Measurements from ENCODE around the gene NOP56.

Gene NOP56, protein sequence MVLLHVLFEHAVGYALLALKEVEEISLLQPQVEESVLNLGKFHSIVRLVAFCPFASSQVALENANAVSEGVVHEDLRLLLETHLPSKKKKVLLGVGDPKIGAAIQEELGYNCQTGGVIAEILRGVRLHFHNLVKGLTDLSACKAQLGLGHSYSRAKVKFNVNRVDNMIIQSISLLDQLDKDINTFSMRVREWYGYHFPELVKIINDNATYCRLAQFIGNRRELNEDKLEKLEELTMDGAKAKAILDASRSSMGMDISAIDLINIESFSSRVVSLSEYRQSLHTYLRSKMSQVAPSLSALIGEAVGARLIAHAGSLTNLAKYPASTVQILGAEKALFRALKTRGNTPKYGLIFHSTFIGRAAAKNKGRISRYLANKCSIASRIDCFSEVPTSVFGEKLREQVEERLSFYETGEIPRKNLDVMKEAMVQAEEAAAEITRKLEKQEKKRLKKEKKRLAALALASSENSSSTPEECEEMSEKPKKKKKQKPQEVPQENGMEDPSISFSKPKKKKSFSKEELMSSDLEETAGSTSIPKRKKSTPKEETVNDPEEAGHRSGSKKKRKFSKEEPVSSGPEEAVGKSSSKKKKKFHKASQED

DNA sequence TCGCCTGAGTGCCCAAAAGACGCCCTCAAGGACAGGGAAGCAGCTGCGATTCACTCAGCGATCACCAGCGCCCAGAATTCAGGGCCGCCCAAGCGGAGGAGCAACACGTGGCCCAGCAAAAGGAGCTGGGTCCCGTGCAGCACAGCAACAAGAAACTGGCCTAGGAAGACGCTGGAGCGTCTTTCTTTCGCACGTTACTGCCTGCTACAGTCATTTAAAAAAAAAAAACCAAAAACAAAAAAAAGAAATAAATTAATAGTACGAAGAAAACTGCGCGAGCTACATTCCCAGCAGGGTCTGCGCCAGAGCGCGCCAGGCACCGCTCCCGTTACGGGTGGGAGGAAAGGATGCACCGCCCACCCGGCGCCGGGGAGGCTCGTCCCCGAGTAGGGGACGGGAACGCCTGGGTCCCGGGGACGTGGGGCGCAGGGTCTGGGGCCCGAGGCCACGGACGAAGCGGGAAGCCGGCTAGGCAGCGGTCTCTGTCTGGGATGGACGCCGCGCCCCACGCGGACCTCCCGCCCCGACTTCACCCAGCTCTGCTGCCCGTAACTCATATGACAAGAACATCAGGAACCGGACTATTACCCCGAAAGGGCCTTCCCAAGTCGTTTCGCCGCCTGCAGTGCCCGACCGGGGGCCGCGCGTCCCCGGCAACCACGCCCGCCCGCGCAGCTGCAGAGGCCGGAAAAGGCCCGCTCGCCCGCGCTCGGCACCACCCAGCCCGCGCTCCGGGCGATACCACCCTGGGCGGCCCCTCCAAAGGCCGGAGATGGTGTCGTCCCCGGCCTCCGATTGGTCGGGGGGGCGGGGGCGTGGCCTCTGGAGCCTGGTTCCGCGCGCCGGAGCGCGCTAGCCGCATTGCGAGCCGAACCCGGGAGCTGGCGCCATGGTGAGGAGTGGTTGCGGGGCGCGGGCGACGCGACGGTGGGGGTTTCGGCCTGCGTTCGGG lies at the start of gene NOP56:
Gene NOP56 (plus strand): TSS at position 861 of the 952 bp plus-strand sequence. CDS start 29 bp downstream, at position 890.
- DNase-seq (ENCODE audit: low read depth in 2 of 3, low spot score in 1 of 3): peak; percentile 89 to 95 (median 95)

DNA sequence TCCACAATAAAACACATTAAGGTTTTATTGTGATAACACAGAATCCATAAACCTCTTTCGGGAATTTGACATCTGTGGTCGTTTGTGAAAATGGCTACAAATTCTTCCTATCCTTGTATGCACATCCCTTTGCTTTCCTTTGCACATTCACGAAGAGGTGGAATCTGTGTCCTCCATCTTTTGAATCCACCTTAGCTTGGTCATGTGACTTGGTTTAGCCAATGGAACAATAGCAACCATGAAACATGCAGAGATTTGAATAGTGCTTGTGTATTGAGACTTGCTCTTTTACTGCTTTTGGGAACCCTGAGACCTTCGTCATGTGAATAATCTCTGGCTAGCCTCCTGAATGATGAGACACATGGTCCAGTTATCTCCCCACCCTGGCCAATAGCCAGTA lies 49.7 kb upstream of the NOP56 start:
- DNase-seq (ENCODE audit: low read depth in 2 of 3, low spot score in 1 of 3): no peak

DNA sequence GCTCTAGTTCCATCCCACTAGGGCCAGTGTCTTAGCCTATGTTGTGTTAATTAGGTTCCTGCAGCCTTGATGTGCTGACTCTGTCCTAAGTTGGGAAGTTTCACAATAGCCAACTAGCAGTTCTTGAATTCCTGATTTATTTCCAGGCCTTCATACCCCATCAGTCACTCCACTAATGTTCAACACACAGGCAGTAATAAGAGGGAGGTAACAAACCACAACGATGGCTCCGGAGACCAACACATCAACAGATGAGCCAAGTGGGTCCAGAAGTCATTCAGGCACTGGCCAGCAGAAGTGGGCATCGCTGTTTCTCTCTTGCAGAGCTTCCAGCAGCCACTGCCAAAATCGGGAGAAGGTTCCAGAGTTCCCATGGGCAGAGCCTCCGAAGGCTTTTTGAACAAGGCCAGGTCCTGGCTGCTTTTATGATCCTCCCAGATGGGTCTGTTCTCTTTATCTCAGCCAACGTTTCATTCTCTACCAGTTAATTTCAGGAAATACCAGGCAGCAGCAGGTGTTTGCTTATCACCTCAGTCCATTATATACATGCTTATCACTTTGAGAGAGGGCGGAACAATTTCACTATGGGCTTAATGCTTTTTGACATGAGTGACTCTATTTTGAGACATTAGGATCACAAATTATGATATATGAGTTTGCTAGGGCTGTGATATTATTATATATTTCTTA lies 48.5 kb upstream of the NOP56 start:
- no peak for DNase-seq (ENCODE audit: low read depth in 2 of 3, low spot score in 1 of 3)

DNA sequence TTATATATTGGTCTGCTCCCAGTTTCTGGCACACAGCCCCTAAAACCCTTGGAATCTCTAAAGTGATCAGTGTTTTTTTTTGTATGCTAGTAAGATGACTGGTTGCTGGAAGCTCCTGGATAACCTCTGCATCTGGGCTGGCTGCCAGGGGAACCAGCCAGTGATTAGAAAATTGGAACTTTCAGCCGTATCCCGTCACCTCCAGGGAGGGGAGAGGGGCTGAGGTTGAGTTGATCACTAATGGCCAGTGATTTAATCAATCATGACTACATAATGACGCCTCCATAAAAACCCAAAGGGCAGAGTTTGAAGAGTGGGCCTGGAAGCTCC lies 48.0 kb upstream of the NOP56 start:
- DNase-seq (ENCODE audit: low read depth in 2 of 3, low spot score in 1 of 3): no peak

DNA sequence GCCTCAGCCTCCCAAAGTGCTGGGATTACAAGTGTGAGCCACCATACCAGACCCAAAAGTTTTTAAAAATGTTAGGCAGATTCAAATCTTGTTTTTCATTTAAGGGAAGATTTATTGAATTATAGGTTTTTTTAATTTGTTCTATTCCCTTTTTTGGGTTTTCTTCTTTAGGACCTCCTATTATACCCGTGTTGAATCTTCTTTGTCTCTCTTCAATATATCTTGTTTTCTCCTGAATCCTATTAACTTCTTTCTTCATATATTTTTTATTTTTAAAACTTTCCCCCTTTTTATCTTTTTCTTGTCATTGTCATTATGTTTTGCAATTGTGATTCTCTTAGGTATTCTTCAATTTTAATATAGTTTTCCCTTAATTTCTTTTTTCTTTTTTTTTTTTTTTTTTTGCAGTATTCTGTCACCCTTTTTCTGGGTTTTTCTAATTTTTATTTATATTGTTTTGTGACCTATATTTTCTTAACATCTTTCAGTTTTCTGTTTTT lies 45.9 kb upstream of the NOP56 start:
- DNase-seq (ENCODE audit: low read depth in 2 of 3, low spot score in 1 of 3): no peak

DNA sequence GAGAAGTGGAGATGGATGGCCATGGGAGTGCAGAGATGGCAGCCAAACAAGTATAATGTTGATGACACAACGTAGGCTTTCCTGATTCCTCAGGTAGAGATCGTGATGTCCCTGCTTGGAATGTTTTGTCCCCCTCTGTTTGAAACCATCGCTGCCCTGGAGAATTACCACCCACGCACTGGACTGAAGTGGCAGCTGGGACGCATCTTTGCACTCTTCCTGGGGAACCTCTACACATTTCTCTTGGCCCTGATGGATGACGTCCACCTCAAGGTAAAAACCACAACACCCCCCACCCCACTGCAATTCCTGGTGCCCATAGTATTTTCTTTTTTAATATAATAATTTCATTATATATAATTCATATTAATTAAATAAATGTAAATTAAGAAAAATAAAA lies 42.1 kb upstream of the NOP56 start:
- no peak for DNase-seq (ENCODE audit: low read depth in 2 of 3, low spot score in 1 of 3)

DNA sequence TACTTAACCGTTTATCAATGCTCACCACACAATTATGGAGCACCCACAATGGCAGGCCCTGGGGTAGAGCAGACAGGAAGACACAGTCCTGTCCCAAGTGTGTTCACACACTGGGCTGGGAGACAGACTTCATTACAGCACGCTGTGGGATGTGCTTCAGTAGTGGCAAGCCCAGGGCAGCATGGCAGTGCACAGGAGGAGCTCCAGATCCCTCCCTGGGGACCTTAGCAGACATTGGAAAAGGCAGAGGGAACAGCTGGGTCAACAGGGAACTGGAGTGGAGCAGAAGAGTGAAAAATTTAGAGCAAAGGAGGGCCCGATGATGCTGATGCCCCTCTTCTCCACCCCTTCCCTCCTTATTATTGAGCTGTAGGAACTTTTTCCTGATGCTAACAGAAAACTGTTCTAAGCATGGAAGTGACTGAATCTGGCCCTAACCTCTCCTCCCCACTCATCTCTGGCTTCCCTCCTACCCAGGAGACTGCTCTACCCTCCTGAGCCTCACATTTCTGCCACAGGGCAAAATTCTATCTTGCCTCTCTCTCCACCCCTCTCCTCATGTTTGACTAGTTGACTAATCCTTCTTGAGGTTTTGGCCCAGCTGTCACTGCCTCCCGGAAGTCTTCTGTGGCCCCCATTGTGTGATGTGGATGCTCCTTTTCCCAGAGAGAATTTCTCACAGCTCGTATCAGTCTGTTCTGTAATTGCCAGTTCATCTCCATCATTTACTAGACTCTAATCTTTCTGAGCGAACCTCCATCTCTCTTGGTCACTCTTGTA lies 41.3 kb upstream of the NOP56 start:
- DNase-seq (ENCODE audit: low read depth in 2 of 3, low spot score in 1 of 3): no peak

DNA sequence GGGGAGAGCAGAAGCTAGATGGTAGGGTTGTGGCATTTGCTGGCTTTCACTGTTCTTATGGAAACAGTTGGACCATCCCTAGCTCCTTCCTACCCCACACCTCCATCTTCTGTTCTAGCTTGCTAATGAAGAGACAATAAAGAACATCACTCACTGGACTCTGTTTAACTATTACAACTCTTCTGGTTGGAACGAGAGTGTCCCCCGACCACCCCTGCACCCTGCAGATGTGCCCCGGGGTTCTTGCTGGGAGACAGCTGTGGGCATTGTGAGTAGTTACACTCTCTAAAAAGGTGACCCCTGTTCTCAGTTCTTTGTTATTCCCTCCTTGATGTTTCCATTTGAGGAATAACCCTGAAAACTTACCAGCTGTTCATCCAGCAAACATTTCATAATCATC lies 40.4 kb upstream of the NOP56 start:
- DNase-seq (ENCODE audit: low read depth in 2 of 3, low spot score in 1 of 3): no peak

DNA sequence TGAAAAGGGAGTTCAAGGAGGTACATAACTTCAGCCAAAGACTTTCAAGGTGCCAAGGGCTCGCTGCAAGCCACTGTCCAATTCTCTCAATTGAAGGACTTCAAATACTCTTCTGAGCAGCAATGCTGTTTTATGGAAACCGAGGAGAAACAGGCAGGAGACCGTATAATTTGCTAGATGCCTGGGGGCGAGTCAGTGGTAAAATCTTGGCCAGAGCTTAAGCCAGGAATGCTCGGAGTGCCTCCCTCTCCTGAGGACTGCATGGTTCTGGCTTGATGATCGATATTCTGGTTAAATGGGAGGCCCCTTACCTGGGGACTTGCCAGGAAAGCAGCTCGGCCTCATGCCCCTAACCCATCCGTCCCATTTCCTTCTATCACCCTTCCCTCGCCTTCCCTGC lies 35.8 kb upstream of the NOP56 start:
- DNase-seq (ENCODE audit: low read depth in 2 of 3, low spot score in 1 of 3): no peak

DNA sequence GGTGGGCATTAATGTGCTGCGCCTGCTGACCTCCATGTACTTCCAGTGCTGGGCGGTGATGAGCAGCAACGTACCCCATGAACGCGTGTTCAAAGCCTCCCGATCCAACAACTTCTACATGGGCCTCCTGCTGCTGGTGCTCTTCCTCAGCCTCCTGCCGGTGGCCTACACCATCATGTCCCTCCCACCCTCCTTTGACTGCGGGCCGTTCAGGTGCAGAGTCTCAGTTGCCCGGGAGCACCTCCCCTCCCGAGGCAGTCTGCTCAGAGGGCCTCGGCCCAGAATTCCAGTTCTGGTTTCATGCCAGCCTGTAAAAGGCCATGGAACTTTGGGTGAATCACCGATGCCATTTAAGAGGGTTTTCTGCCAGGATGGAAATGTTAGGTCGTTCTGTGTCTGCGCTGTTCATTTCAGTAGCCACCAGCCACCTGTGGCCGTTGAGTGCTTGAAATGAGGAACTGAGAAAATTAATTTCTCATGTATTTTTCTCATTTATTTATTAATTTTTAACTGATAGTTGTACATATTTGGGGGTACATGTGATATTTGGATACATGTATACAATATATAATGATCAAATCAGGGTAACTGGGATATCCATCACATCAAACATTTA lies 35.2 kb upstream of the NOP56 start:
- DNase-seq (ENCODE audit: low read depth in 2 of 3, low spot score in 1 of 3): no peak

DNA sequence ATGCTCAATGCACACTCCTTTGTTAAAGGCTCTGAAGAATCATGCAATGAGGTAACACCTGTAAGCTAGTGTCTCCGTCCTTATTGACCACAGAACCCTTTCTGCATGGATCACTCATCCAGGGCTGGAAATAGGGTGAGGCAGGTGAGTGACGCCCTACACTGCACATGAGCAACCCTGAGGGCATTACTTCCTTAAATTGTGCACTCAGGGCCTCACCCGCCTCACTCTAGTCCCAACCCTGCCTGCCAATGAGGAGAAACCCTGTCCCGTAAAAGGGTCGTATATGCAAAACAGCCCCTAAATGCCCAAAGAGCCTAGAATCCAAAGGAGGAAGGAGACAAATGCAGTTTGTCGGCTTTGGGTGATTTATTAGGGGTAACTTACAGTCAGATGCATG lies 33.6 kb upstream of the NOP56 start:
- DNase-seq (ENCODE audit: low read depth in 2 of 3, low spot score in 1 of 3): no peak

DNA sequence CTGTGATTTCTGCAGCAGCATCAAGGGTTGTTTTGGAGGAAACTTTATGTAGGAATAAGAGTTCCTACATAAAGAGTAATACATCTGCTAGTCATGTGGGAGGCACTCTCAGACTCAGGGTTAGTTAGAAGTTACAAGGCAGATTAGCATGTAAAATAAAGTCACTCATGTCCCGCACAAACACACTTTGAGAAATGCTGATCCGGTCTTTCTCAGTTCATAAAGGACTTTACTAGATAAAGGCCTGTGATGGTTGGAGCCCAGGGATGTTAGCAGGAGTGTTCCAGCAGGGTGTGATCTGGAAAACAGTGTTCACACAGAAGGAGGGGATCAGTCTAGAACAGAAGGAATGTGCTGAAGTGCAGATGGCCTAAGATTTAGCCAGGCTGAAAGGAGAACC lies 33.1 kb upstream of the NOP56 start:
- no peak for DNase-seq (ENCODE audit: low read depth in 2 of 3, low spot score in 1 of 3)

DNA sequence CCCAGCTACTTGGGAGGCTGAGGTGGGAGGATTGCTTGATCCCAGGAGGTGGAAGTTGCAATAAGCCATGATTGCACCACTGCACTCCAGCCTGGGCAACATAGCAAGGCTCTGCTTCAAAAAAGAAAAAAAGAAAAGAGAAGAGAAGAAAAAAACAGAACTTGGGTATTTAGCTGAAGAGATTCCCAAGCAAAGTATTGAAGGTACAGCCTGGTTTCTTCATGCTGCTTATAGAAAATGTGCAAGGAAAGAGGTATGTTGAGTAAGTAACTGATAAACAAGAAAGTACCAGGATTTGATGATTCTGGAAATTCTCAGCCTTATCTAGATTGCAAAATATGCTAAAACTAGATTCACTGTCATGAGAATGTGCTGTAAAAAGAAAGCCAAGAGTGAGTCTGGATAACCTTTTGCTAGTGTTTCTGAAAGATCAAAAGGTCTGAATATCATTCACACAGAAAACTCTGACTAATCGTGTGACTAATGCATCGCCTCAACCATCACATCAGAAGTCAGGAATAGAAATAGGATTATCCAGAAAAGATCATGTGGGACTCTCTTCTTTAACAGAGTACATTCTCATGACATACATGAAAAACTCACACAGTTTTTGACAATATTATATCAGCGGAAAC lies 32.4 kb upstream of the NOP56 start:
- no peak for DNase-seq (ENCODE audit: low read depth in 2 of 3, low spot score in 1 of 3)

DNA sequence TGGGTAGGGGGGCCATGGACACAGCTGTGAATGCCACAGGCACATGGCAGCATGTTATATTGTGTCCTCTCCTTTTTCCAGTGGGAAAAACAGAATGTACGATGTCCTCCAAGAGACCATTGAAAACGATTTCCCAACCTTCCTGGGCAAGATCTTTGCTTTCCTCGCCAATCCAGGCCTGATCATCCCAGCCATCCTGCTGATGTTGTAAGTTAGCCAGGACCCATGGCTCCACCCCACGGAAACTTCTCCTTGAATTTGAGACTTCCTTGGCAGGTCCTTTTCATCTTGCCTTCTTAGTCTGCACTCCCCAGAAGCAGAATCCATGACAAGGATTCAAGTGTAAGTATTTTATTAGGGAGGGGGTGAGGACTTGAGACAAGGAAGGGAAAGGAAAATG lies 28.2 kb upstream of the NOP56 start:
- no peak for DNase-seq (ENCODE audit: low read depth in 2 of 3, low spot score in 1 of 3)

DNA sequence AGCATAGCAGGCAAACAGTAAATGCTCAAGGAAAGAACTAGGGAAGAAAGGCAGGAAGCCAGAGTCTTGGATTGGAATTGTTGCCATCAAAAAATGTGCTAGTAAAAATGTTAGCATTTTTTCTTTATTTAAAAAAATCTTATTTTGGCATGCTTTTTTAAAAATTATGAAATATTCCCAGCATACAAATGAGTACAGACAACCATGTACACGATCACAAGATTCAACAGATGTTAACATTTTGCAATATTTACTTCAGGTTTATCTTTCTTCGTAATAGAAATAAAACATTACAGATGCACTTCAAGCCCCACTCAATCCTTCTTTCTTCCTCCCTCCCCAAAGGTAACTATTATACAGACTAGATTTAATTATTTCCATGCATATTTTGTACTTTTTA lies 27.4 kb upstream of the NOP56 start:
- no peak for DNase-seq (ENCODE audit: low read depth in 2 of 3, low spot score in 1 of 3)

DNA sequence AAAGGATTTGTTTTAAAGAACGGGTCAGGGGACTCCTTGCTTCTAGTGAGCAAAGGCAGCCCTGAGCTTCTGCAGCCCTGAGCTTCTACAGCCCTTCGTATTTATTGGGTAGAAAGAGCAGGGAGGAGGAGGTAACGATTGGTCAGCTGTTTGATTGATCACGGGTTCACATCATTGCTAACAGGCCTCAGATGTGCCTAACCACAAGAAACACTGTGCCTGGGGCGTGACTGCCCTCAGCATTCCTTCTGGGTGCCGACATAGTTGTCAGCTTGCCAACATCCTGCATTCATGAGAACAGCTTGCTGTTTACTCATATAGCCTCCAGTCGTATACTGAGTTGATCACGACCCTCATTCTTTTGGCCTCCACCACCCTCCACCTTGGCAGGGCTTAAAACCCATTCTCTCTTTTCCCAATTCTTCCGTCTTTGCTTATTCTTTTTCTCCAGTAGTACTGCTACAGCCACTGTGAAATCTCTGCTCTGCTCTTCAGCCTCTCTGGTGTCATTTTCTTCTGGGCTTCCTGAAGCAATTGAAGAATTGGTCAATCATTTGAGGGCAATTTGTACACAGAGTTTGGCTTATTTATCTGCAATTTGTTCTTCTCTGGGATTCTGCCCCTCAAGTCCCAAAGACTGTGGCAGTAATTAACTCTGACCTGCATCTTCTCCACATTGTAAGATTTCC lies 25.4 kb upstream of the NOP56 start:
- no peak for DNase-seq (ENCODE audit: low read depth in 2 of 3, low spot score in 1 of 3)

DNA sequence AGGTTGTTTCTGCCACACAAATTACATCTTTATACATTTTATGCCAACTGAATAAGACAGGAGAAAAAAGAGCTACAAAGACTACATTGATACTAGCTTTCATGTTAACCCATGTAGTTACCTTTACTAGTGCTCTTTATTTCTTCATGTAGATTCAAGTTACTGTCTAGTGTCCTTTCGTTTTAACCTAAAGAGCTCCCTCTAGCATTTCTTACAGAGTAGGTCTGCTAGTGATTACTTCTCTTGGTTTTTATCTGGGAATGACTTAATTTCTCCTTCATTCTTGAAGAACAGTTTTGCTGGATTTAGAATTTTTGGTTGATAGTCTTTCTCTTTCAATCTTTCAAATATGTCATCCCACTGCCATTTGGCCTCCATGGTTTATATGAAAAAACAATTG lies 21.2 kb upstream of the NOP56 start:
- no peak for DNase-seq (ENCODE audit: low read depth in 2 of 3, low spot score in 1 of 3)

DNA sequence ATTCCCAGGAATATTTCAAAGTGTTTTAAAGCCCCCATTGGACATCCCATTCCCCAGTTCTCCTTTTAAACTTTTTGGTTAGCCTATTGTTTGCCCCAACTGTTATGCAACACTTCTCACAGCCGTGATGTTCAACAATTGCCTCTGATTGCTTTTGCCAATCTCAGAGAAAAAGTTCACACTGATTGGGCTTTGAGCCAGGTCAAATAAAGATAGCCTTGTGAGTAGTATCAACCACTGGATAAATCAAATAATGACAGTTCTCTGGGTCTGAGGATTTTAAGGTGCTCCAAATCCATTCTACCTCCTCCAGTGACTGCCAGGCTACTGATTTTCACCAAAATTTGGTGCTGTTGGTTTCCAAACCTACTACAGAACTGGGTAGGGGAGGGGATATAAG lies 19.1 kb upstream of the NOP56 start:
- DNase-seq (ENCODE audit: low read depth in 2 of 3, low spot score in 1 of 3): no peak

DNA sequence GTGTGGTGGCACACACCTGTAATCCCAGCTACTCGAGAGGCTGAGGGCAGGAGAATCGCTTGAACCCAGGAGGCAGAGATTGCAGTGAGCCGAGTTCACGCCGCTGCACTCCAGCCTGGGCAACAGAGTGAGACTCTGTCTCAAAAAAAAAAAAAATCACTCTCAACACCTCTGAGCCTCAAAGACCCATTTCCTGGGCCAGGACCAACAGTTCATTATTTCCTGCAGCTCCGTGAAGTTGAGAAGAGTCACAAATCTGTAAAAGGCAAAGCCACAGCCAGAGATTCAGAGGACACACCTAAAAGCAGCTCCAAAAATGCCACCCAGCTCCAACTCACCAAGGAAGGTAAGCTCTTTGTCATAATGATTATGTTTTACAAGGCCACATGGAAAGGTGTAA lies 15.2 kb upstream of the NOP56 start:
- no peak for DNase-seq (ENCODE audit: low read depth in 2 of 3, low spot score in 1 of 3)
